Prostate gland (tissue), 2 donors: ENCODE results near the gene CCDC91. TPM values are rescaled to one million over a fixed set of nuclear protein-coding genes. Genes with fewer than 3 reads are reported as not detected.

Experiments
- DNase-seq: peaks from one replicate; pipeline ENCODE4 v3.0.0-alpha.2; 2019; ENCODE audit warnings: low spot score
- H3K27ac ChIP-seq, 2 donors: fragments of 200-600 bp; sonication (generic); 2 replicates each; pipeline ENCODE4 v1.5.1; 2017 to 2019
- H3K27me3 ChIP-seq: fragments of 200-600 bp; sonication (generic); replicated peaks from 2 replicates; pipeline ENCODE4 v1.5.1; 2019; ENCODE audit not compliant: insufficient read depth
- H3K36me3 ChIP-seq, 2 donors: fragments of 200-600 bp; sonication (generic); 1 replicate in 1 of 2; 2 replicates in 1 of 2; pipeline versions ENCODE4 v1.5.1 to v1.8.1; 2017 to 2019
- H3K4me1 ChIP-seq: fragments of 200-600 bp; sonication (generic); replicated peaks from 2 replicates; pipeline ENCODE4 v1.5.1; 2019
- H3K4me3 ChIP-seq, 2 donors: fragments of 200-600 bp; sonication (generic); 2 replicates each; pipeline ENCODE4 v1.5.1; 2017 to 2019
- H3K9me3 ChIP-seq: fragments of 200-600 bp; sonication (generic); 2 replicates; pipeline ENCODE4 v1.5.1; 2017
- CTCF ChIP-seq, 4 experiments: fragments of 200-600 bp in 2 of 4; fragments of 450-650 bp in 2 of 4; sonication (generic) in 2 of 4; IDR thresholded peaks; 1 replicate in 3 of 4; 2 replicates in 1 of 4; pipeline ENCODE4 v1.5.1; 2016 to 2019; ENCODE audit warnings: antibody characterized with exemption in 4 of 4, mild to moderate bottlenecking in 2 of 4, moderate library complexity in 2 of 4
- POLR2A ChIP-seq: fragments of 450-650 bp; IDR thresholded peaks from one replicate; pipeline ENCODE4 v1.6.1; 2016; ENCODE audit warnings: antibody characterized with exemption, mild to moderate bottlenecking
- POLR2AphosphoS5 ChIP-seq: sonication (generic); formaldehyde crosslinking; IDR thresholded peaks from one replicate; pipeline ENCODE4 v1.6.1; 2017; ENCODE audit warnings: antibody characterized with exemption
- WGBS: methylation state at CpG from one replicate; pipeline ENCODE4 v1.1.5; 2018; 5-methylcytosine and 5-hydroxymethylcytosine counted together
- intact Hi-C: fragments of 100-400 bp; cut with DNase I; formaldehyde crosslinking; loops from one replicate; pipeline ENCODE4 v1.14.2; 2022
- total RNA-seq, 2 donors: library from RNA; depleted of rRNA; stranded (reverse); fragments of >200 nt; gene quantifications; one replicate each; pipeline ENCODE4 v1.1.0, GENCODE V29; 2016

Gene CCDC91
- total RNA-seq, 2 donors from 2014 or later: 25.3 to 42.4 TPM

GRCh38 chr12:28177905-28178304 lies 12.4 kb upstream of the CCDC91 start:
- DNase-seq: no peak
- no peaks in the 10 kb centered on the region for H3K36me3 ChIP-seq
- no peak overlapping the region for H3K4me3 ChIP-seq
- intact Hi-C loops: loop anchor here (10.0 kb wide), 2 partner anchors 203 to 453 kb away; partner anchors contain the start of gene PTHLH
- H3K9me3 ChIP-seq: no peaks in the 10 kb centered on the region
- no peaks in the 10 kb centered on the region for H3K27me3 ChIP-seq
- no peak overlapping the region for H3K27ac ChIP-seq
- TF ChIP-seq POLR2AphosphoS5 (no peak), CTCF (IDR thresholded peaks at IDR 0.05) (no peak), POLR2A (no peak)
- no peaks in the 10 kb centered on the region for H3K4me1 ChIP-seq

GRCh38 chr12:28178775-28179174 lies 11.5 kb upstream of the CCDC91 start:
- Histone ChIP-seq H3K4me1 (no peaks in the 10 kb centered on the region), H3K4me3 (no peak overlapping the region), H3K36me3 (no peaks in the 10 kb centered on the region), H3K27me3 (no peaks in the 10 kb centered on the region), H3K27ac (no peak overlapping the region), H3K9me3 (no peaks in the 10 kb centered on the region)
- TF ChIP-seq POLR2AphosphoS5 (no peak), CTCF (IDR thresholded peaks at IDR 0.05) (no peak), POLR2A (no peak)
- no peak for DNase-seq
- 91% methylated on average over 7 of the region's 7 CpGs for WGBS
- intact Hi-C loops: loop anchor here (10.0 kb wide), 2 partner anchors 204 to 454 kb away; partner anchors contain the start of gene PTHLH

GRCh38 chr12:28180786-28181185 lies 9.5 kb upstream of the CCDC91 start:
- TF ChIP-seq CTCF (IDR thresholded peaks at IDR 0.05) (no peak), POLR2AphosphoS5 (no peak), POLR2A (no peak)
- Histone ChIP-seq H3K27ac (no peak overlapping the region), H3K9me3 (no peaks in the 10 kb centered on the region), H3K4me3 (no peak overlapping the region), H3K36me3 (no peaks in the 10 kb centered on the region), H3K4me1 (no peaks in the 10 kb centered on the region), H3K27me3 (no peaks in the 10 kb centered on the region)
- WGBS: 83% methylated on average over 3 of the region's 3 CpGs
- DNase-seq: no peak
- intact Hi-C loops: no loop called here

- DNase-seq: no peak
- no peak overlapping the region for H3K27ac ChIP-seq
- H3K9me3 ChIP-seq: no peaks in the 10 kb centered on the region
- no peaks in the 10 kb centered on the region for H3K36me3 ChIP-seq
- no peaks in the 10 kb centered on the region for H3K27me3 ChIP-seq
- no peaks in the 10 kb centered on the region for H3K4me1 ChIP-seq
- TF ChIP-seq POLR2A (no peak), CTCF (IDR thresholded peaks at IDR 0.05) (no peak), POLR2AphosphoS5 (no peak)
- WGBS: 94% methylated on average over 1 of the region's 1 CpG
- H3K4me3 ChIP-seq: no peak overlapping the region
- intact Hi-C loops: no loop called here
Measured at GRCh38 chr12:28184375-28184774, 5.9 kb upstream of the CCDC91 start.

GRCh38 chr12:28186500-28186899 lies 3.8 kb upstream of the CCDC91 start:
- WGBS: 83% methylated on average over 2 of the region's 2 CpGs
- H3K27me3 ChIP-seq: no peaks in the 10 kb centered on the region
- intact Hi-C loops: no loop called here

More at GRCh38 chr12:28186500-28186899, 3.8 kb upstream of the CCDC91 start:
- H3K4me3 ChIP-seq: no peak overlapping the region
- no peaks in the 10 kb centered on the region for H3K36me3 ChIP-seq
- H3K4me1 ChIP-seq: no peaks in the 10 kb centered on the region
- H3K9me3 ChIP-seq: no peaks in the 10 kb centered on the region
- no peak for TF ChIP-seq POLR2A
- TF ChIP-seq CTCF (IDR thresholded peaks at IDR 0.05): no peak
- TF ChIP-seq POLR2AphosphoS5: no peak
- H3K27ac ChIP-seq: no peak overlapping the region
- DNase-seq: no peak
